Liver (tissue), 9 donors: ENCODE results near the gene THAP2. TPM values are rescaled to one million over a fixed set of nuclear protein-coding genes. Genes with fewer than 3 reads are reported as not detected.

Experiments
- DNase-seq: peaks from one replicate; pipeline ENCODE4 v3.0.0-alpha.2; 2017; ENCODE audit warnings: low spot score
- H3K27ac ChIP-seq, 2 donors: one replicate each; pipeline ENCODE4 v1.7.0; 2013; ENCODE audit warnings: inconsistent platforms in 2 of 2, low read length in 2 of 2, control low read depth in 1 of 2, low read depth in 1 of 2, mild to moderate bottlenecking in 1 of 2
- H3K27me3 ChIP-seq, 4 donors: one replicate each; pipeline versions ENCODE4 v1.6.1 to v1.7.0; 2013; ENCODE audit warnings: low read length in 3 of 4, inconsistent platforms in 1 of 4, mild to moderate bottlenecking in 1 of 4, moderate library complexity in 1 of 4; ENCODE audit not compliant: control insufficient read depth in 4 of 4, insufficient read depth in 4 of 4
- H3K36me3 ChIP-seq, 4 donors: one replicate each; pipeline versions ENCODE4 v1.6.1 to v1.7.0; 2013; ENCODE audit warnings: low read length in 3 of 4, mild to moderate bottlenecking in 3 of 4, low read depth in 1 of 4, moderate library complexity in 1 of 4; ENCODE audit not compliant: control insufficient read depth in 4 of 4, insufficient read depth in 3 of 4
- H3K4me1 ChIP-seq, 4 donors: one replicate each; pipeline versions ENCODE4 v1.6.1 to v1.7.0; 2013; ENCODE audit warnings: low read length in 3 of 4, mild to moderate bottlenecking in 3 of 4, moderate library complexity in 1 of 4; ENCODE audit not compliant: control insufficient read depth in 4 of 4, insufficient read depth in 4 of 4
- H3K4me3 ChIP-seq, 3 donors: one replicate each; pipeline versions ENCODE4 v1.6.1 to v1.7.0; 2013; ENCODE audit warnings: low read length in 3 of 3, control low read depth in 1 of 3, low read depth in 1 of 3, mild to moderate bottlenecking in 1 of 3
- H3K9ac ChIP-seq, 2 donors: one replicate each; pipeline ENCODE4 v1.7.0; 2013; ENCODE audit warnings: low read length in 2 of 2, mild to moderate bottlenecking in 2 of 2, moderate library complexity in 2 of 2, control low read depth in 1 of 2, low read depth in 1 of 2
- H3K9me3 ChIP-seq, 4 donors: one replicate each; pipeline versions ENCODE4 v1.6.1 to v1.7.0; 2013; ENCODE audit warnings: low read length in 3 of 4; ENCODE audit not compliant: control insufficient read depth in 4 of 4
- ATF3 ChIP-seq: IDR thresholded peaks from 2 replicates; pipeline ENCODE4 v1.6.1; 2016; ENCODE audit warnings: antibody characterized with exemption
- CTCF ChIP-seq: fragments of 150-350 bp; IDR thresholded peaks from 2 replicates; pipeline ENCODE4 v1.5.1; 2017; ENCODE audit warnings: improper control_type of control experiment, low read depth, low read length; ENCODE audit not compliant: missing input control
- EGR1 ChIP-seq, 2 donors: IDR thresholded peaks; 2 replicates each; pipeline ENCODE4 v1.6.1; 2016 to 2018; ENCODE audit warnings: antibody characterized with exemption in 2 of 2, low read depth in 2 of 2
- FOXA1 ChIP-seq: IDR thresholded peaks from 2 replicates; pipeline ENCODE4 v1.6.1; 2016; ENCODE audit warnings: antibody characterized with exemption
- FOXA2 ChIP-seq: IDR thresholded peaks from 2 replicates; pipeline ENCODE4 v1.6.1; 2016; ENCODE audit warnings: antibody characterized with exemption
- GABPA ChIP-seq, 2 donors: IDR thresholded peaks in 1 of 2; conservative IDR thresholded peaks in 1 of 2; 2 replicates each; pipeline ENCODE4 v1.6.1; 2016; ENCODE audit warnings: antibody characterized with exemption in 2 of 2, mild to moderate bottlenecking in 1 of 2, moderate library complexity in 1 of 2
- HNF4A ChIP-seq, 2 donors: conservative IDR thresholded peaks; 2 replicates each; pipeline ENCODE4 v1.6.1; 2016; ENCODE audit warnings: antibody characterized with exemption in 2 of 2, mild to moderate bottlenecking in 2 of 2
- HNF4G ChIP-seq: IDR thresholded peaks from 2 replicates; pipeline ENCODE4 v1.6.1; 2016; ENCODE audit warnings: antibody characterized with exemption
- MAX ChIP-seq: IDR thresholded peaks from 2 replicates; pipeline ENCODE4 v1.6.1; 2016; ENCODE audit warnings: antibody characterized with exemption
- NR2F2 ChIP-seq: IDR thresholded peaks from 2 replicates; pipeline ENCODE4 v1.6.1; 2016; ENCODE audit warnings: antibody characterized with exemption
- RAD21 ChIP-seq, 2 donors: IDR thresholded peaks; 2 replicates each; pipeline ENCODE4 v1.6.1; 2016; ENCODE audit warnings: antibody characterized with exemption in 2 of 2, mild to moderate bottlenecking in 2 of 2
- REST ChIP-seq: IDR thresholded peaks from 2 replicates; pipeline ENCODE4 v1.6.1; 2016; ENCODE audit warnings: antibody characterized with exemption, mild to moderate bottlenecking
- RXRA ChIP-seq, 2 donors: IDR thresholded peaks; 2 replicates each; pipeline ENCODE4 v1.6.1; 2017 to 2018; ENCODE audit warnings: antibody characterized with exemption in 2 of 2, mild to moderate bottlenecking in 1 of 2
- SP1 ChIP-seq: IDR thresholded peaks from 2 replicates; pipeline ENCODE4 v1.6.1; 2018; ENCODE audit warnings: antibody characterized with exemption, mild to moderate bottlenecking
- TAF1 ChIP-seq: conservative IDR thresholded peaks from 2 replicates; pipeline ENCODE4 v1.6.1; 2016; ENCODE audit warnings: antibody characterized with exemption, mild to moderate bottlenecking
- YY1 ChIP-seq: IDR thresholded peaks from 2 replicates; pipeline ENCODE4 v1.6.1; 2016; ENCODE audit warnings: antibody characterized with exemption, mild to moderate bottlenecking
- WGBS: extraction: QIAGEN DNeasy Blood & Tissue Kit; methylation state at CpG from one replicate; pipeline ENCODE4 v1.1.7; 2013; 5-methylcytosine and 5-hydroxymethylcytosine counted together
- polyA plus RNA-seq, 2 donors: library from polyadenylated mRNA; stranded (reverse) in 1 of 2; unstranded in 1 of 2; fragments of 200-250 nt in 1 of 2; fragments of >200 nt in 1 of 2; fragmentation: Nextera tagmentation in 1 of 2; extraction: Ambion mirVana in 1 of 2; gene quantifications; one replicate each; pipeline versions ENCODE4 v1.2.1 to v1.2.3, GENCODE V29; 2013 to 2015
- total RNA-seq, 2 donors: library from RNA; depleted of rRNA; stranded (reverse); fragments of >200 nt; gene quantifications; one replicate each; pipeline ENCODE4 v1.2.3, GENCODE V29; 2014
- TF ChIP-seq, protein P1 (sequence below): IDR thresholded peaks from 2 replicates; pipeline ENCODE4 v1.6.1; 2016; ENCODE audit warnings: antibody characterized with exemption
- donor health status: healthy.
- donor health status: healthy.
- donor health status: healthy.
- donor health status: healthy.
- donor health status: healthy.

THAP2 gene
- total and polyA plus RNA-seq, 4 donors, result 0.82 to 2.5 (median 1.5) TPM

DNA sequence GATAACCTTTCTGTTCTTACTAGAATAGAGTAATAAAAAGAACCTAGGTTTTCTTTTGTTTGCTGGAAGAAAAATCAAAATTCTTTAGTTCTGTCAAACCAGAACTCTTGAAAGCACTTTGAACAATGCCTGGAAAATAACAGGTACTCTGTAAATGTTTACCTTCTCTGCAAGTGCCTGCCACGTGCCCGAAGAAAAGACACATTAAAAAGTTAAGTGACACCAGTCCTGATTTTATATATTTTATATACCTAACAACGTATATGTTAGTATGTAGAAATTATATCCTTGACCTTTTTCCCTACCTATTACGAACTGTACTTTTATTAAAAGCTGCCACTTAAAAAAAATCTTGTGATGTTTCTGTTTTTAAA is 976 bp downstream of the THAP2 start:
- Histone ChIP-seq H3K9ac (peak overlapping the region; percentile 80 to 96), H3K9me3 (no peaks in the 10 kb centered on the region), H3K36me3 (no peaks in the 10 kb centered on the region), H3K4me1 (peaks cover 6 to 23% (median 13%) of the 10 kb centered on the region in 4 donors), H3K4me3 (peak overlapping the region; percentile 19 to 93 (median 79)), H3K27me3 (no peaks in the 10 kb centered on the region), H3K27ac (peak overlapping the region; percentile 97 to 99)
- 17% methylated on average over 4 of the region's 4 CpGs for WGBS
- TF ChIP-seq SP1 (no peak), YY1 (no peak), HNF4G (no peak), RAD21 (IDR thresholded peaks at IDR 0.05) (no peak), TAF1 (no peak), EGR1 (IDR thresholded peaks at IDR 0.05; ENCODE audit: low read depth in 2 of 2) (no peak), CTCF (no peak), FOXA1 (no peak), REST (no peak)
- no peak for DNase-seq

- H3K4me3 ChIP-seq, result no peak overlapping the region
- H3K9me3 ChIP-seq, result no peaks in the 10 kb centered on the region
- no peaks in the 10 kb centered on the region for H3K36me3 ChIP-seq
- no peak overlapping the region for H3K9ac ChIP-seq
- no peak for DNase-seq
- no peaks in the 10 kb centered on the region for H3K27me3 ChIP-seq
- 97% methylated on average over 5 of the region's 5 CpGs for WGBS
- TF ChIP-seq NR2F2 (no peak), FOXA1 (no peak), MAX (no peak), EGR1 (IDR thresholded peaks at IDR 0.05; ENCODE audit: low read depth in 2 of 2) (no peak), CTCF (no peak), RXRA (IDR thresholded peaks at IDR 0.05) (no peak), RAD21 (IDR thresholded peaks at IDR 0.05) (no peak), TAF1 (no peak), GABPA (IDR thresholded peaks at IDR 0.05 in 1 of 2, conservative IDR thresholded peaks at IDR 0.05 in 1 of 2) (no peak), ATF3 (no peak), FOXA2 (no peak), SP1 (no peak), REST (no peak), HNF4A (conservative IDR thresholded peaks at IDR 0.05) (no peak)
- TF ChIP-seq, protein P1, sequence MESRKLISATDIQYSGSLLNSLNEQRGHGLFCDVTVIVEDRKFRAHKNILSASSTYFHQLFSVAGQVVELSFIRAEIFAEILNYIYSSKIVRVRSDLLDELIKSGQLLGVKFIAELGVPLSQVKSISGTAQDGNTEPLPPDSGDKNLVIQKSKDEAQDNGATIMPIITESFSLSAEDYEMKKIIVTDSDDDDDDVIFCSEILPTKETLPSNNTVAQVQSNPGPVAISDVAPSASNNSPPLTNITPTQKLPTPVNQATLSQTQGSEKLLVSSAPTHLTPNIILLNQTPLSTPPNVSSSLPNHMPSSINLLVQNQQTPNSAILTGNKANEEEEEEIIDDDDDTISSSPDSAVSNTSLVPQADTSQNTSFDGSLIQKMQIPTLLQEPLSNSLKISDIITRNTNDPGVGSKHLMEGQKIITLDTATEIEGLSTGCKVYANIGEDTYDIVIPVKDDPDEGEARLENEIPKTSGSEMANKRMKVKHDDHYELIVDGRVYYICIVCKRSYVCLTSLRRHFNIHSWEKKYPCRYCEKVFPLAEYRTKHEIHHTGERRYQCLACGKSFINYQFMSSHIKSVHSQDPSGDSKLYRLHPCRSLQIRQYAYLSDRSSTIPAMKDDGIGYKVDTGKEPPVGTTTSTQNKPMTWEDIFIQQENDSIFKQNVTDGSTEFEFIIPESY, result no peak
- H3K4me1 ChIP-seq, result peaks cover 4 to 23% (median 13%) of the 10 kb centered on the region in 4 donors
- no peak overlapping the region for H3K27ac ChIP-seq
Measured at GRCh38 chr12:71666259-71666658, 2.2 kb downstream of the THAP2 start.
